ENCODE results near the gene SH3RF1. TPM values are rescaled to one million over a fixed set of nuclear protein-coding genes. Genes with fewer than 3 reads are reported as not detected.

SH3RF1 gene
- polyA plus RNA-seq, 2 donors, result 1.8 to 3.1 TPM

- Histone ChIP-seq H3K27ac (ENCODE audit: low read depth in 2 of 2, low read length in 1 of 2) (no peak overlapping the region), H3K4me3 (ENCODE audit: low read depth in 1 of 2, low read length in 2 of 2) (no peak overlapping the region), H3K4me1 (ENCODE audit: control insufficient read depth in 2 of 2, insufficient read depth in 2 of 2, low read length in 1 of 2) (peaks cover 0 to 2% of the 10 kb centered on the region in 2 donors), H3K27me3 (ENCODE audit: control insufficient read depth in 1 of 2, insufficient read depth in 2 of 2, low read length in 2 of 2) (no peaks in the 10 kb centered on the region), H3K9me3 (ENCODE audit: control insufficient read depth in 2 of 2, insufficient read depth in 1 of 2, low read depth in 1 of 2, low read length in 1 of 2) (no peaks in the 10 kb centered on the region), H3K36me3 (ENCODE audit: control insufficient read depth in 2 of 2, insufficient read depth in 2 of 2, low read length in 1 of 2) (no peaks in the 10 kb centered on the region)
- 81 to 85% methylated on average over 9 of the region's 9 CpGs for WGBS, 2 donors
Observed at GRCh38 chr4:169050881-169051760, 219.6 kb downstream of the SH3RF1 start.

GRCh38 chr4:169050284-169050683 is 220.5 kb downstream of the SH3RF1 start:
- Histone ChIP-seq H3K36me3 (ENCODE audit: control insufficient read depth in 2 of 2, insufficient read depth in 2 of 2, low read length in 1 of 2) (no peaks in the 10 kb centered on the region), H3K27ac (ENCODE audit: low read depth in 2 of 2, low read length in 1 of 2) (no peak overlapping the region), H3K4me1 (ENCODE audit: control insufficient read depth in 2 of 2, insufficient read depth in 2 of 2, low read length in 1 of 2) (peaks cover 0 to 2% of the 10 kb centered on the region in 2 donors), H3K27me3 (ENCODE audit: control insufficient read depth in 1 of 2, insufficient read depth in 2 of 2, low read length in 2 of 2) (no peaks in the 10 kb centered on the region), H3K9me3 (ENCODE audit: control insufficient read depth in 2 of 2, insufficient read depth in 1 of 2, low read depth in 1 of 2, low read length in 1 of 2) (no peaks in the 10 kb centered on the region), H3K4me3 (ENCODE audit: low read depth in 1 of 2, low read length in 2 of 2) (no peak overlapping the region)
- 63 to 66% methylated on average over 7 of the region's 7 CpGs for WGBS, 2 donors

- H3K27me3 ChIP-seq (ENCODE audit: control insufficient read depth in 1 of 2, insufficient read depth in 2 of 2, low read length in 2 of 2), result no peaks in the 10 kb centered on the region
- H3K36me3 ChIP-seq (ENCODE audit: control insufficient read depth in 2 of 2, insufficient read depth in 2 of 2, low read length in 1 of 2), result no peaks in the 10 kb centered on the region
- no peak overlapping the region for H3K4me3 ChIP-seq (ENCODE audit: low read depth in 1 of 2, low read length in 2 of 2)
- 93 to 94% methylated on average over 9 of the region's 9 CpGs for WGBS, 2 donors
- peaks cover 0 to 2% of the 10 kb centered on the region in 2 donors for H3K4me1 ChIP-seq (ENCODE audit: control insufficient read depth in 2 of 2, insufficient read depth in 2 of 2, low read length in 1 of 2)
- H3K27ac ChIP-seq (ENCODE audit: low read depth in 2 of 2, low read length in 1 of 2), result no peak overlapping the region
- H3K9me3 ChIP-seq (ENCODE audit: control insufficient read depth in 2 of 2, insufficient read depth in 1 of 2, low read depth in 1 of 2, low read length in 1 of 2), result no peaks in the 10 kb centered on the region
Observed at GRCh38 chr4:169048868-169049414, 221.8 kb downstream of the SH3RF1 start.

- Histone ChIP-seq H3K27me3 (ENCODE audit: control insufficient read depth in 1 of 2, insufficient read depth in 2 of 2, low read length in 2 of 2) (no peaks in the 10 kb centered on the region), H3K27ac (ENCODE audit: low read depth in 2 of 2, low read length in 1 of 2) (no peak overlapping the region), H3K9me3 (ENCODE audit: control insufficient read depth in 2 of 2, insufficient read depth in 1 of 2, low read depth in 1 of 2, low read length in 1 of 2) (no peaks in the 10 kb centered on the region), H3K36me3 (ENCODE audit: control insufficient read depth in 2 of 2, insufficient read depth in 2 of 2, low read length in 1 of 2) (no peaks in the 10 kb centered on the region), H3K4me1 (ENCODE audit: control insufficient read depth in 2 of 2, insufficient read depth in 2 of 2, low read length in 1 of 2) (peaks cover 0 to 2% of the 10 kb centered on the region in 2 donors), H3K4me3 (ENCODE audit: low read depth in 1 of 2, low read length in 2 of 2) (no peak overlapping the region)
- whole genome bisulfite sequencing, 2 donors, result 78 to 84% methylated on average over 4 of the region's 4 CpGs
Observed at GRCh38 chr4:169047956-169048355, 222.8 kb downstream of the SH3RF1 start.

- no peak overlapping the region for H3K4me3 ChIP-seq (ENCODE audit: low read depth in 1 of 2, low read length in 2 of 2)
- no peak overlapping the region for H3K27ac ChIP-seq (ENCODE audit: low read depth in 2 of 2, low read length in 1 of 2)
- peaks cover 0 to 2% of the 10 kb centered on the region in 2 donors for H3K4me1 ChIP-seq (ENCODE audit: control insufficient read depth in 2 of 2, insufficient read depth in 2 of 2, low read length in 1 of 2)
- no peaks in the 10 kb centered on the region for H3K9me3 ChIP-seq (ENCODE audit: control insufficient read depth in 2 of 2, insufficient read depth in 1 of 2, low read depth in 1 of 2, low read length in 1 of 2)
- 80 to 81% methylated on average over 15 of the region's 15 CpGs for whole genome bisulfite sequencing, 2 donors
- no peaks in the 10 kb centered on the region for H3K27me3 ChIP-seq (ENCODE audit: control insufficient read depth in 1 of 2, insufficient read depth in 2 of 2, low read length in 2 of 2)
- H3K36me3 ChIP-seq (ENCODE audit: control insufficient read depth in 2 of 2, insufficient read depth in 2 of 2, low read length in 1 of 2), result no peaks in the 10 kb centered on the region
Observed at GRCh38 chr4:169045862-169046584, 224.7 kb downstream of the SH3RF1 start.

GRCh38 chr4:169044714-169045447 is 225.9 kb downstream of the SH3RF1 start:
- Histone ChIP-seq H3K4me1 (ENCODE audit: control insufficient read depth in 2 of 2, insufficient read depth in 2 of 2, low read length in 1 of 2) (peaks cover 0 to 2% of the 10 kb centered on the region in 2 donors), H3K9me3 (ENCODE audit: control insufficient read depth in 2 of 2, insufficient read depth in 1 of 2, low read depth in 1 of 2, low read length in 1 of 2) (no peaks in the 10 kb centered on the region), H3K27ac (ENCODE audit: low read depth in 2 of 2, low read length in 1 of 2) (no peak overlapping the region), H3K27me3 (ENCODE audit: control insufficient read depth in 1 of 2, insufficient read depth in 2 of 2, low read length in 2 of 2) (no peaks in the 10 kb centered on the region), H3K36me3 (ENCODE audit: control insufficient read depth in 2 of 2, insufficient read depth in 2 of 2, low read length in 1 of 2) (no peaks in the 10 kb centered on the region), H3K4me3 (ENCODE audit: low read depth in 1 of 2, low read length in 2 of 2) (no peak overlapping the region)
- WGBS, 2 donors, result 89 to 93% methylated on average over 5 of the region's 5 CpGs
